HG02610 (cell line): ENCODE data around the gene MRAP.
"Not testable (repeated sequence)": the region's sequence is repeated elsewhere in the genome, so short reads cannot be mapped to it uniquely, and the experiment has no call there.

Source experiments
- ATAC-seq: cut with Tn5 transposase; IDR thresholded peaks from one replicate; pipeline ENCODE4 v1.9.1; 2021; ENCODE audit warnings: mild to moderate bottlenecking, moderate library complexity; ENCODE audit not compliant: unreplicated experiment

Gene MRAP

DNA sequence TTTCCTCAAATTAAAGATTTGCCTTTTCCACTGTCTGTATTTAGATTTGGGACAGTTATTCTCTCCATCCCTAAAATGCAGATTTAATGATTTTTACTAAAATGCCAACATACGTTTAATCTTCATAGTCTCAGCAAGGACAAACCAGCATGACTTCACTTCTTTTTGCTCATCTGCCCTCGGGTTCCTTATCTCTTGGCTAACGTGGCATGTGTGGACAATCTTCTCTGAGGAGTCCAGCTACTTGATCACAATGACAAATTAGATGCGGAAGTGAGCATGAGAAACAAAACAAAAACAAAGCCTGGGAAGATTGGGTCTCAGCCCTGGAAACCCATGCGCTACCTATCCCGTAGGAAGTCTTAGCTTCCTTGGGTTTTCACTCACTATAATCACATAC lies 1.0 kb downstream of the MRAP start:
- ATAC-seq = no peak

DNA sequence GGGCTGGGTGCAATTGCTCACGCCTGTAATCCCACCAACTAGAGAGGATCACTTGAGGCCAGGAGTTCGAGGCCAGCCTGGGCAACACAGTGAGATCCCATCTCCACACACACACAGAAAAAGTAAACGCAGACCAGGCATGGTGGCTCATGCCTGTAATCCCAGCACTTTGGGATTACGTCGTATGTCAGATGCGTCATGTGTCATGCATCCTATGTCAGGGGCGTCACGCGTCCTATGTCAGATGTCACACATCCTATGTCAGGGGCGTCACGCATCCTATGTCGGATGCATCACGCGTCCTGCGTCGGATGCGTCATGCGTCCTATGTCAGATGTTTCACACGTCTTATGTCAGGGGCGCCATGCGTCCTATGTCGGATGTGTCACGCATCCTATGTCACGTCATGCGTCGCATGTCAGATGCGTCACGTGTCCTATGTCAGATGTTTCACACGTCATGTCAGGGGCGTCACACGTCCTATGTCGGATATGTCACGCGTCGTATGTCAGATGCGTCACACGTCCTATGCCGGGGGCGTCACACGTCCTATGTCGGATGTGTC lies 1.5 kb downstream of the MRAP start:
- ATAC-seq = no peak

DNA sequence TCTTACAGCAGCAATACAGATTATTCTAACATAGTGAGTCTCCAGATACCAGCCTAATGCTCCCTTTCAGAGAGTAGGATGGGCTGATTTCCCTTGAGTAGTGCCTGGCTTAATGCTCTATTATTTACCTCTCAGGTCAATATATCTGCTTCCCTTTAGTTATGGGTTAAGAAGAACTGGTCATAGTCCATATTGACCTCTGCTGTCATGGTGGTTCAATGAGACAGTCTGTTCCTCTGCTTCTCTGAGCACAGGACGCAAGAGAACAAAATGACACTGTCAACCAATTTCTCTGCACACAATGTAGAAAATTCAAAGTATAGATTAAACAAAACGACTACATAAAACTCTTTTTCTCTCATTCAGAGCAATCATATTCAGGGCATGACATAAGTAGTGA lies 2.9 kb downstream of the MRAP start:
- no peak for ATAC-seq

DNA sequence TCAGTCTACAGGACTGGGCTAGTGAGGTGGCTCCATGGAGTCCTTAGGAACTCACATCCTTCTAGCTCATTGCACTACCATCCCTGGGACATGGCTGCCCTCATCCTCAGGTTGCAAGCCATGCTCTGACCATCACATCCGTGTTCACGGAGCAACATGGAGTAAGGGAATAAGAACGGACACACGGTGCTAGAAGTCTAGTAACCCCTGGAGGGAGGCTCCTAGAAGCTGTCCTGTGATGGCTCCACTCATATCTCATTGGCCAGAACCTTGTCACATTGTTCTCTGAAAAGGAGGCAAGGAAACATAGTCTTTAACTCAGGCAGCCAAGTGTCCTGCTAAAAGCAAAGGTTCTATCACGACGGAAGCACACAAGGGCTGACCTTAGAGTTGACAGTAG lies 3.9 kb downstream of the MRAP start:
- ATAC-seq = no peak

DNA sequence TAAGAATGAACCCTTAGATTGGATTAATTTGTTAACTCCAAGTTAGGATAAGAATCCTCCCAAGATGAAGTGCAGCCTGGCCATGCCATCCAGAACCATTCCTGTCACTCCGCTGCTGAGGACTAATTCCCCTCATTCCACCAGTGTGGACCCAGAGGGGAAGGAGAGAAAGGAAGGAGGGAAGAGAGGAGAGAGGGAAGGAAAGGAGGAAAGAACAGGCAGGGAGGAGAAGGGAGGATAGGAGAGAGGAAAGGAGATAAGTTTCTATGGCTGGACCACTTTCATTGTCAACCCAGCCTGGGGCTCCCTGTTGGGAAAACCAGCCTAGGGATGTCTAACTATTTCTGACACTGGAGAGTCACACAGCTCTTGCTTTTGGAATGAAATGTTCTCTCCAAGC lies 4.7 kb downstream of the MRAP start:
- ATAC-seq = no peak

DNA sequence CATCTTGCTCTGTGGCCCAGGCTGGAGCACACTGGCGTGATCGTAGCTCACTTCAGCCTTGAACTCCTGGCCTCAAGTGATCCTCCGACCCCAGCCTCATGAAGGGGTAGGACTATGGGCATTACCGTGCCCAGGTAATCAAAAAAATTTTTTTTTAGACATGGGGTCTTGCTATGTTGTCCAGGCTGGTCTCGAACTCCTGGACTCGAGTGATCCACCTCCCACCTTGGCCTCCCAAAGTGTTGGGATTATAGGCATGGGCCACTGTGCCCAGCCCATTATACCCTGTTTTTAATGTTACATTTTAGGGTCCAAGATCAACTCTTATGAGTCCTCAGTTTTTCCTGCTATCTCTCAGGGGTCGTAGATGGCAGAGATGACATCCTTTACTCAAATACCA lies 6.3 kb downstream of the MRAP start:
- no peak for ATAC-seq

DNA sequence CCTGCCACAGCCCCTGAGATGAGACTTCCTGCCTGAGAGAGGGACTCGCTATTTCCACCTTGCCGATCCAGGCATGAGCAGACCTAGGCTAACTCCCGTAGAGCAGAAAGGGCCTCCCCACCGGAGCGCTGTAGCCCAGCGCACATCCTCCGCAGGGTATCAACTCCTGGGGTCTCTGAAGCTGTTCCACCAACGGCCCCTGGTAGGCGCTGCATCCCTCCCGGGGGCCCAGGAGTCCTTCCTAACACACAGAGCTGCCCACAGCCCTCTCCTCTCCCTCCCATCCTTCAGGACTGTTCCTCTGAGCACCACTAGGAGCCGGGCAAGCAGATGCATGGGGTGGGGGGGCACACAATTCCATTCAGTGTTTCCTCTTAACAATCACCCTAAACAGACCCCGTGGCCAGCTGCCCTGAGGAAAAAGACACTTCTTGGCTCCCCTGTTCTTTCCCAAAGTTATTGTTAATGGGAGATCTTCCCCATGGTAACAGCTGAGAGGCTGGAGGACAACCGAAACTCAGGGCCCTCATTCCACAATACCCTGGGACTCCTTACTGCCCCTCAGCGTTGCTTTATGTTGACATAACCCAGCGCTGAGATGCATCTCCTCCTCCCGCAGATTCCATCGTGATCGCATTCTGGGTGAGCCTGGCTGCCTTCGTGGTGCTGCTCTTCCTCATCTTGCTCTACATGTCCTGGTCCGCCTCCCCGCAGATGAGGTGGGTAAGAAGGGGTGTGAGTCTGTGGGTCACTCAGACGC lies 7.5 kb downstream of the MRAP start:
- ATAC-seq = no peak

DNA sequence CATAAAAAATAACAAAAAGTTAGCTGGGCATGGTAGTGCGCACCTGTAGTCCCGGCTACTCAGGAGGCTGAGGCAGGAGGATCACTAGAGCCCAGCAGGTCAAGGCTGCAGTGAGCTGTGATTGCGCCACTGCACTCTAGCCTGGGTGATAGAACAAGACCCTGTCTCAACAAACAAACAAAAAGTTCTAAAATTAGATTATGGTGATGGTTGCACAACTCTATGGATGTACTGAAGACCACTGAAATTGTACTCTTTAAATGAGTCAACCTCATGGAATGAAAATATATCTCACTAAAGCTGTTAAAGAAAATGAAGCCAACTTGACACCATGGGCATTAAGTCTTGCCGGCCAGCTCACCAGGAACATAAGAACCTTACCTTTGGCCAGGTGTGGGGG lies 9.1 kb downstream of the MRAP start:
- ATAC-seq = no peak

DNA sequence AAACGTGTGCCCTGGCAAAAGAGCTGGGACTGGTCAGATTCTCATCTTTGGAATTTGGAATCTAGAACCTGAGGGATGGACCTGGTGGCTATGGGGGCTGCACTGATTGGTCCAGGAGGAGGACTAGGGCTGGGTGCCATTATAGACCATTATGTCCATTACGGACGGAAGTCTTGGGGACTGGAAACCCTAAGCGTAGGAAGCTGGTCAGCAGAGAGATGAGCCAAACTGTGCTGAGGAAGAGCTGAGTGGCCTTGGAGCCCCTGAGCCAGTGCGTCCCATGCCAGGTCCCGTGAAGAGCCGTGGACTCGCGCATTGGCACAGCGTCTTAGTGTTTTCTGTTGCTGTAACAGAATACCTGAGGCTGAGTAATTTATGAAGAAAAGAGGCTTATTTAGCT lies 10.0 kb downstream of the MRAP start:
- ATAC-seq = no peak

DNA sequence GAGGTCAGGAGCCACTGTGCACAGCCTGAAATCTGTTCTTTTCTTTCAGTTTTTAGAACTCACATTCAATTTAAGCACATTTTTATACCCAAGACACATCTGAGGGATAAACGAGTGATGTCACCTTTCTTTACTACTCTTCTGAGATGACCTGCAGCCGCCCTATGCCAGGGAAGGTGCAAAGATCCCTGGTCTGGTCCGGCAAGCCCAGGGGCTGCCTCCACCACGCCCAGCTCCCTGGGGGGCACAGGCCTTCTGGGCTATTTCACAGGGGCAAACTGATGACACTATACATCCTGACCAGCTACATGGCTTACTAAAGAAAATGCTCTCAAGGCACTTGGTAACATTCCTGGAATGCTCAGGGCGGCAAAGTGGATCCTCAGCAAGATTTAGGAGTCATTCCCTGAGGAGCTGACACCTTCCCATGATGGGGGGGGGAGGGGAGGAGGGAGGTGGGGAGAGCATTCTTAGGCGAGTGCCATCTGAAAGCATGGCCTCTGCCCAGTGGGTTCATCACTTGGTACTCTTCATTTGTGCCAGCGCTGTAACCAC lies 11.3 kb downstream of the MRAP start:
- ATAC-seq = no peak

DNA sequence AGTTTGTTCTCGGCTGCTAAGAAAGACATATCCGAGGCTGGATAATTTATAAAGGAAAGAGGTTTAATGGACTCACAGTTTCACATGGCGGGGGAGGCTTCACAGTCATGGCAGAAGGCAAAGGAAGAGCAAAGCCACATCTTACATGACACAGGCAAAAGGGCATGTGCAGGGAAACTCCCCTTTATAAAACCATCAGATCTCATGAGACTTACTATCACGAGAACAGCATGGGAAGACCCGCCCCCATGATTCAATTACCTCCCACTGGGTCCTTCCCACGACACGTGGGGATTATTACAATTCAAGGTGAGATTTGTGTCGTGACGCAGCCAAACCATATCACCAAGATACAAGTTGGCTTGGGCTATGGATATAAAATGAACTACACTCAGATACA lies 12.3 kb downstream of the MRAP start:
- ATAC-seq = not testable (repeated sequence)

DNA sequence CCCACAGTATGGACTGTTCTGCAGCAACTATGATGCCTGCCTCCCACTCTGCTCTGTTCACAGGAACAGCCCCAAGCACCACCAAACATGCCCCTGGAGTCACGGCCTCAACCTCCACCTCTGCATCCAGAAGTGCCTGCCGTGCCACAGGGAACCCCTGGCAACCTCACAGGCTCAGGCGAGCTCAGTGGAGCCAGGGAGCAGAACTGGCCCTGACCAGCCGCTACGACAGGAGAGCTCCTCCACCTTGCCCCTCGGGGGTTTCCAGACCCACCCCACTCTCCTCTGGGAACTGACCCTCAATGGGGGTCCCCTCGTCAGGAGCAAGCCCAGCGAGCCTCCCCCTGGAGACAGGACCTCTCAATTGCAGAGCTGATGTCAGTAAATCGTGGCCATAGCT lies 13.0 kb downstream of the MRAP start:
- ATAC-seq = no peak

DNA sequence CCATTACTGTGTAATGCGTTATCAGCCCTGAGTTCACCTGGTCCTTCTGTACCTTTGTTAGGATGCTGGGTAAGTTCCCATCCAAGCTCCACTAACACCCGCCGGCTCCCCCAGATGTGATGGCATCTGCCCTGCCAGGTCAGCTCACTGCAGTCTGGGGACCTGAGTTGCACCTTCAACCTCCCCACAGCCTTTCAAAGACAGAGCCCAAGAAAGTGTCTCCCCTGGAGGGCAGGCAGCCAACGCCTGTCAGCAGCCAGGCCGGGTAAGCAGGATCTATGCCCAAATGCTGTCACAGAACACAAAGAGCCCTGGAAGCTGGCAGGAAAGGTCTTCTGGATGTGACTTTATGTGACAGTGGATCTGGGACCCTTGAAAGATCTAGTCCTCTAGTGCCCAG lies 13.7 kb downstream of the MRAP start:
- no peak for ATAC-seq

DNA sequence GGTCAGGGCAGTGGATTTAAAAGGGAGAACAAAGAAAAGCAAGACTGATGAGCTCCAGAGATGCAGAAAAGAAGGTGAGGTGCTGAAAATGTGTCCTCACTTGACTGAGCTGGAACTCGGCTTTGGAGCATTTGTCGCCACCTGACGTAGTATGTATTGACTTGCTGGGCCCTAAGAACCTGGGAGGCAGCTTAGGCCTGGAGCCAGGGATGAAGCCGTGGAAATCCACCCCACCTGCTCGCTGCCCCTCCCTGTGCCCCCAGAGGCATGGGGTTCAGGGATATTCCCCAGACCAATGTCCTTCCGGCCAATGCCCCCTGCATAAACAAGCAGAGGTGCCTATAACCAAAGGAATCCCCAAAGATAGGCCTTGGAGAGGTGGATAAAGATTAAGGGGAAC lies 14.3 kb downstream of the MRAP start:
- no peak for ATAC-seq

DNA sequence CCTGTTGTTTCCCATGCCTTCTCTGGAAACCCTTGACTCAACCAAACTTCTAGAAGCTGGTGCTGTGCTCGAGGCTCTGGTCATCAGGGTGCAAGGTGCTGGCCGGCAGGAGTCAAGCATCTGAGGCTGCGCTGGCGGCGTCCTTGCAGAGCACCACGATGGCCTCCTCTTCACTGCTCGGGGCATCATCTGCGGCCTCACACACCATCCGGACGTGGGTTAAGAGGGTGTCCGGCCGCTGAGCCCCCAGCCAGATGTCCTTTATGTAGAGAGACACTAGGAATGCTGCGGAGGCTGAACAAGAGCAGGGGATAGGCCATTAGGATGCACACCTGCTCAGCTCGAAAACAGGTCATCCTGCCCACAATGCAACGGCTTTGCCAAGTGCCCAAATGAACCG lies 16.2 kb downstream of the MRAP start:
- ATAC-seq = no peak

DNA sequence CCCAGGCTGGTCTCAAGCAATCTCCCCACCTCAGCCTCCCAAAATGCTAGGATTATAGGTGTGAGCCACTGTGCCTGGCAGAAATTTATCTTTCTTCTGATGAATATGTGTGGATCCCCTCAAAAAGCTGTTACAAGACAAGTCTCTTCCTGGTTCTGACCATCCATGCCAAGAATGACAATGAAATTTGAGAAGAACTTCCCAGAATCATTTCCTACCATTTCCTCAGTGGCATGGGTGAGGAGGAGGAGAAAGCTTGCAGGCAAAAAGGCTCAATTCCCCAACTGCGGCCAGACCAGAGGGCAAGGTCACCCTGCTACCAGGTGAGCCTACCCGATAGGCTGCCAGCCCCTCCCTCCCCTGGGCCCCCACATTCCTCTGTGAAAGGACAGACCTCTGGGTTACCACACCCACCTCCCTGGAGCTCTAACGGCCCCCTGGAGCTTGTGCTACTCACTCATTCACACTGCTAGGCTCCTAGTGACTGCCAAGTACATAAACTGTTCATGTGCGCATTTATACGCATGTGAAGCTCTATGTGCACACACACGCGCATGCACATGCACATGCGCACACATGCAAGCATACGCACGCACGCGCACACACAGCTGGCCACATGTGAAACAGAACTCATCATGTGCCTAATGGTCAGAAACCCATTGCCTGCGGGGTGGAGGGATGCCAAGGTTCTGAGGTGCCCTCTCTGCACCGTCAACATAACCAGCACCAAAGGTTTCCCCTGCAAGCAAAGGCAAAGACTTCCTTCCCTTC lies 17.0 kb downstream of the MRAP start:
- no peak for ATAC-seq

DNA sequence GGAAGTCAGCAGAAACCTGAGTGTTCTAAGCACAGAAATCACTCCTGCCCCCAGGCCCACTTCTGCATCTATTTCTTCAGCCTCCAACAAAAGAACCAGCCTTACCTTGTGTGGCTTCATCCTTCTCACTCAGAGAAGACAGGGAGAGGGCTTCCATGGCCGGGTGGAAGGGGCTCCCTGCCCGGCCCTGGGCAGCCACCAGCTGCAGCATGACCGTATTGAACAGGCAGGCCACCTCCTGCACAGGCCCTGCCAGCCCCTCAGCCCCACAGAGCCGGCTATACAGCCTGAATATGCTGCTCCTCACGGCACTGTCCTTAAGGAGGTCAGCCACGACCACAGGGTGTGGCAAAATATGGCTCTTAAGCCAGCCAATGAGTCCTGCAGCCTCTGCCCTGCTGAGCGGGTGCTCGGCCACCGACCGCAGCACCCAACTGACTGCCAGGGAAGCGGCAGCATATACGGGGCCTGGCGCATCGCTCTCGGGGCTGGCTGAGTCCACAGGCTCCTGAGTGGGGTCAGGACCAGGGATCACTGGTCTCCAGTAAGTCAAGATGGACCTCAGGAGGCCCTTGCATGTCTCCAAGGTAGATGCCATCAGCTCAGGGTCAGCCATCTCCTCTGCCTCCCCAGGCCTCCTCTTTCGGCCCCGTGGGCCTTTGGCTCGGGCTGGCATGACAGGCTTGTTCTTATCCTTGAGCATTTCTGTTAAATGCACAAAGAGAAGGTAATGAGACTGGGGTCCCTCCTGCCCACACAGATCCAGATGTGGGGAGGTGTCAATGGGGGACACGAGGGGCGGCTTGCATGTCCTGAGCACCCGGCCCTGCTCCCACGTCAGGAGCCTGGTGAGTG lies 17.9 kb downstream of the MRAP start:
- ATAC-seq = no peak

DNA sequence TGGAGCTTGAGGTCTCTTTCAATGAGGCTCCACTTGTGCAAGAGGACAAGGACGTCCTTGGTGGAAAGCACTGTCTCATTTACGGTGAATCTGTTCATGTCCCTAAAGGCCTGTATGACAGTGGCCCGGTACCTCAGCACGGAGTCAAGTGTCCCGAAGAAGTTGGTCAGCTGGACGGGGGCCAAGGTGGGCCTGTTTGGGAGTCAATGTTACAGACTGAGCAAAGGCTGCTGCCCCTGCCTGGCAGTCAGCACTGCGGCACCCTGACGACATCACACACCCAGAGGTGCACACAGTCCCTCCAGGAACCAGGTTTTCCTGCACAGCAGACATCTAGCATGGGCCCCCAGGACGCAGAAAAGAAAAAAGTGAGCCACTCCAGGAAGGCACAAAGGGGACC lies 19.1 kb downstream of the MRAP start:
- no peak for ATAC-seq

DNA sequence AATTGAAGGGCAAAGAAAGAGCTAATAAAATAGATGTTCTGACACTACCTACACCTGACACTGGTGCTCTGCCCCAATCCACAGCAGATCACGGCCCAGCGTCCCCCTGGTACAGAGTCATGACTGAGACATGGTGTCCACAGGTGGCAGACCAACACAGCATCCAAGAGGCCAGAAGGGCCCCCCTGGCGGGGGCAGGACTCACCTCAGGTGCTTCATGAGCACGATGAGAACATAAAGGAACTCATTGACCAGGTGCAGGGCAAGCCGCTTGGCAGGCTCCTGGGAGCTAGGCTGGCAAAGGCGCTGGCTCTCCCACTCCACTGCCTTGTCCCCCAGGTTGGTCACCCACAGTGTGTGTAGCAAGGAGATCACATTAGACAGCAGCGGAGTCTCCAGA lies 20.4 kb downstream of the MRAP start:
- no peak for ATAC-seq

DNA sequence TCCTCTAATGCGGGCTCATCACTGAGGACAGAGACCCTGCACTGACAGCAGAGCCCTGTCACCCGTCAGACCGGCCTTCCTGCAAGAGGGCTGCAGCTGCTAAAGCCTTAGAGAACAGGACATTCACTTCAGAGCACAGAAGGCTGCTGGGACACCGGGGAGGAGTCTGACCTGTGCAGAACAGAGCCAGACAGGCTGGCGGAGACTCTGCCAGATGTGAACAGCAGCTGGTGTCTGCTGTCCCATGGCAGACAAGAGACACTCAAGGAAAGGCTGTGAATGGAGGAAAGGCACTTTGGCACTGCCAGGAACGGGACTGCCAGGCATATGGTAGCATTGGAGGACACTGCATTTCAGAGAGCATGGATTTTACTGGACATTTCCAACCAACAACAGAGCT lies 21.4 kb downstream of the MRAP start:
- no peak for ATAC-seq

DNA sequence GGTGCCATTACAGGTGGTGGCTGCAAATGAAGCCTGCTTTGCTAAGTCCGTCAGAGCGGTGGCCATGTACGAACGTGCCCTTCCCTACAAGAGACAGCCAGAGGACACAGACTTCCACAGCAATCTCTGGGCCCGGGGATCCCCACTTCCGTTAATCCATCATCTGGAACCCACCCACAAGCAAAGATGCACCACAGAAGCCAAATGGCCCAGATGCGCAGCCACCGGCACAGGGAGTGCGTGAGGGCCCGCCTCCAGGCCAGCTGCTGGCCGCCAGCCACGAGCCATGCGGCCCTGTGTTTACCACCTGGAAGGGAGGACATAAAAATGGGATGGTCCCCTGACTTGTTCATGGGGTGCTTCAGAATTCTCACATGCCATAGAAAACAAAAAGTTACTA lies 22.1 kb downstream of the MRAP start:
- no peak for ATAC-seq
